Hematopoietic multipotent progenitor cell treated with erythropoietin and hydrocortisone succinate and interleukin-3 and kit ligand, for 6 days (in vitro differentiated cells): ENCODE results near the gene ADK.

Source experiments
- DNase-seq: peaks from one replicate; pipeline ENCODE4 v3.0.0-alpha.2; 2015

ADK gene

GRCh38 chr10:74634995-74635536 lies 484.0 kb downstream of the ADK start:
- no peak for DNase-seq

DNA sequence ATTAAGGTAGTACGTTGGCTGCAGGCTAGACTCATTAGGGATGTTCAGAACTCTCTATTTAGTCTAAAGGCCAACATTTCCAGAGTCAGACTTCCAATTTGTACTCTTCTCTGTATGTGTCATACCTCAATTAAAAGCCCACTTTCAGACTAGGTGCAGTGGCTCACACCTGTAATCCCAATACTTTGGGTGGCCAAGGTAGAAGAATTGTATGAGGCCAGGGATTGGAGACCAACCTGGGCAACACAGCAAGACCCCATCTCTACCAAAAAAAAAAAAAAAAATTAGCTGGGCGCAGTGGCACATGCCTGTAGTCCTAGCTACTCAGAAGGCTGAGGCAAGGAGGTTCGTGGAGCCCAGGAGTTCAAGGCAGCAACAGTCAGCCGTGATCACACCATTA lies 484.6 kb downstream of the ADK start:
- DNase-seq, result no peak

DNA sequence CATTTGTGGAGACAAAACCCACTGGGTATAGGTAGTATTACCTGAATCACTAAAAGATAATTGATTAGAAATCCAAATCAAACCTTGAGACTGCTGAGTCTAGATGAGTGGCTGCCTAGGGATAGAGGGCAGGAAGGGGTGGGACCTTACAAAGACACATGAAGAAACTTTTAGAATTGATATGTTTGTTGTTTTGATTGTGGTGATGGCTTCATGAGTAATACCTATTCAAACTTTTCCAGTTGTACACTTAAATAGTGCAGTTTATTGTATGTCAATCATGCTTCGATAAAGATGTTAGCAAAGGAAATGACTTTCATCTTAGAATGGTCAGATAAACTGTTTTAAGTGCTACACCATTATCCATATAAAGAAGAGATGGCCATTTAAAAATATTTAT lies 486.7 kb downstream of the ADK start:
- DNase-seq, result no peak

DNA sequence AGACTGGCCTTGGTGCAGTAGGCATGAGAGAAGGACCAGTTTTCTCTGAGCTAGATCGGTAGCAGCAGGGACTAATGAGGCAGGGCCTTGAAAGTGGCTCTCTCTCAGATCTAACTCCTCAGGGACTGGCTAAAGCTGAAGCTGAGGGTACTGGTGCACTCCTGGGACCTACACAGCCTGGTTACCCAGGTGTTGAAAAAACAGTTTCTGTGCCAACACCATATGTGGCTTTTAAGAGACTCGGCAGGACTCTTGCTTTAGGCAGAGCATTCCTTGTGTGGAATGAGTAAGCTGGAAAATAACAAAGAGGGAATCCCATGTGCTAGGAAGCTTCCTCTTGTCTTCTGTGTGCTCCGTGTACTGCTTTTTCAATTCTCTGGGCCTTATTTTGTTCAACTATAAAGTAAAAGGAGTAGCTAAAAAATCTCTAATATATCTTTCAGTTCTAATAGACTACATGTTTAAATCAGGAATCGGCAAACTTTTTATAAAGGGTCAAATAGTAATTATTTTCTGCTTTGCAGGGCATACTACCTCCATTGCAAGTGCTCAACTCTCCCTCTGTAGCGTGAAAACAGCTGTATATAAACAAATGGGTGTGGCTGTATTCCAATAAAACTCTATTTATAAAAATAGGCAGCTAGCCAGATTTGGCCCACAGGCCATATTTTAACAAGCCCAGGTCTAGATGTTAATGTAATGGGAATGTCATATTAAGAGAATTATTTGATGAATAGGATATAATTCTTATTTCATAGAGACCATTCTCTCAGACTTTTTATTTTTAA lies 489.3 kb downstream of the ADK start:
- DNase-seq, result peak; percentile 6

DNA sequence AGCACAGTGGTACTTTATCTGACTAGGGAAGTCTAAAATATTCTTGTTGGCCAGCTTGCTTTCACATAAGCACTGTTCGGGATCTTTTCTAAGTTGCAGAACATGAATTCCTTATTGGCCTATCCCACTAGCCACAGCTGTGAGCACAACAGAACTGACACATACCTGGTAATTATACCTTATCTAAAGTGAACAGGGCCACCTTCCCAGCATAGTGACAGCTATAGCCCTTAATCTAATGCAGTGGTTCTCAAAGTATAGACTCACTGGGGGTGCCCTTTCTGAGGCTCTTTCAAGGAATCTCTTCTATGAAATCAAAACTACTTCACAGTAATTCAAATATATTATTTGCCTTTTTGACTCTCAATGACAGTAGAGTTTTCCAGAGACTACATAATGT lies 490.6 kb downstream of the ADK start:
- peak; percentile 9 for DNase-seq

GRCh38 chr10:74642901-74643595 lies 492.0 kb downstream of the ADK start:
- DNase-seq, result no peak

DNA sequence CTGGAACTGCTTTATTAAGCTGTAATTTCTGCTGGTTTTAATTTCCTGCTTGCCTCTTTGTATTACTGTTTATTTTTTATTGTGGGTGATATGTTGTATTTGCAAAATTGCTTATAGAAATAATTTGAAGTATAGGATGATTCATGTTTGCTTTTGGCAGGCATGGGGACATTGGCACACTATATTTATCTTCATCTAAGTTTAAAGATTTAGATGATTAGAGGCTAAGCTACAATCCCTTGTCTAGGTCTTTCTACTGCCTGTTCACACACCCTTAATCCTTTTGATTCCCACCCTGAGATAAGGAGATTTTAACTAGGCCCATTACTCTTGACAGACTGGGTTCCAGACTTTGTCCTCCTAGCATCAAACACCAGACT lies 492.6 kb downstream of the ADK start:
- DNase-seq, result no peak

GRCh38 chr10:74644738-74645137 lies 493.7 kb downstream of the ADK start:
- no peak for DNase-seq

DNA sequence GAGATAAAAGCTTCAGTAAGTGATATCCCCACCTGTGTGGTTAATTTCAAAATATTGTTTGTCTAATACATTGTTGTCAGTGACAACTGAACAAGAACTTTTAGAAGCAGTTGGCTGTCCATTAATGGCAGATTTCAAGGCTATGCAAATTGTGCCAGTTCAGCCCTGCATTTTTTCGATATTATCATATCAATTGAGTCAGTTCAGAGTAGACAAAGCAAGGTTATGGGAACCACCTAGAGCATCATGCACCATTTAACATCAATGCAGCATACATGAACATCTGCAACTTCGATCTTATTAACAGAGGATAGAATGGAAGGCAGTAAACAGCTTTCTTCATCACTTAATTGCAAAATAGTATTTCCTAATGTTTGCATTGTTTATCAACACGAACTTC lies 494.7 kb downstream of the ADK start:
- no peak for DNase-seq

- DNase-seq, result no peak
Observed at GRCh38 chr10:74650613-74651012, 499.6 kb downstream of the ADK start.

DNA sequence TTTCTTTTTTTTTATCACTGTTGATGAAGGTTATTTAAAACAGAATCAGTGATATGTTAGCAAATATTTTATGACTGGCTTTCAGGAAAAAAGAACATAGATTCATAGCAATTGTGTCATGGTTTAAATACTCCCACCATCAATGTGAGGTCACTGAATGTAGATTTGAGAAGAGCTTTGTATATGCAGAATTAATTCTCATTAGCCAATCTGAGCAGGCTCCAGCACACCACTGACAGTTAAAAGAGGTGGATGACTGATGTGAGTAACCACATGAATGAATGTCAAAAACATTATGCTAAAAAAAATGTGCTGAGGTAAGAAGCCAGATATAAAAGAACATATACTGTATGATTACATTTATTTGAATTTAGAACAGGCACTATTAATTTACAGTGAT lies 500.5 kb downstream of the ADK start:
- DNase-seq, result no peak

DNA sequence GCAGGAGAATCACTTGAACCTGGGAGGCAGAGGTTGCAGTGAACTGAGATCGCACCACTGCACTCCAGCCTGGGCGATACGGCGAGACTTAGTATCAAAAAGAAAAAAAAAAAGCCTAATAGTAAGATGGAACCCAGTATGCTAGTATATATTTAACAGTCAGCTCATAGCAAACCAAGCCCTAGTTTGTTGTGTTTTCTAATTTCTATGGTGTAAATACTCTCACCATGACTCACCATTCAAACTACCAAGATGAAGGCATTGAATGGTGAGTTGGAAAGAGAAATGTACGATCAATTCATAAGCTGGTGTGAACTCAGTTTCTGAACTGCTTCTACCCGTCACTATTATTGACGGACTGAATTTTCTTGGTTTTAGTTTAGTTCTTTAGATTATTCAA lies 501.6 kb downstream of the ADK start:
- DNase-seq, result no peak

DNA sequence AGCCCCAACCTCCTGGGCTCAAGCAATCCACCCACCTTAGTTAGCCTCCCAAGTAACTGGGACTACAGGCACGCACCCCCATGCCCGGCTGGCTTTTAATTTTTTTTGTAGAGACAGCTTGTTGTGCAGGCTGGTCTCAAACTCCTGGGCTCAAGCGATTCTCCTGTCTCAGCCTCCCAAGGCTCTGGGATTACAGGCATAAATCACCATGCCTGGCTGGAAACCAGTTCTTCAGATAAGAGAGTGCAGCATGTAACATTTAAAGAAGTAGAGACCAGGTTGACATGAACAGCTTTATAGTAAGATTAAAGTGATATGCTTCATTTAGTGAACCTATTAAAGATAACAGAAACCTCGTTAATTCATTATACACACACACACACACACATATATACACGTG lies 507.5 kb downstream of the ADK start:
- DNase-seq, result no peak

DNA sequence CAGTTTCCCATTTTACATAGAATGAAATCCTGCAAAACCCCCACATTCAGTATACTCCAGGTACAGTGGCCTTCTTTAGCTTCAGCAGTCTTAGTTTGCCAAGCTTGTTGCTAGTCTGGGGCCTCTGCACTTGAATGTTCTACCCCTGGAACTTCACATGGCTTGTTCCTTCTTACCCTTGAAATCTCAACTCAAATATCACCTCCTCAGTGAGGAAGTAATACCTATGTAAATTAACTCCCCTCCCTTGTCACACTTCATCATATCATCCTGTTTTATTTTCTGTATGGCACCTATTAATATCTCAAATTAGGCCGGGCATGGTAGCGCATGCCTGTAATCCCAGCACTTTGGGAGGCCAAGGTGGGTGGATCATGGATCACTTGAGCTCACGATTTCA lies 511.6 kb downstream of the ADK start:
- DNase-seq, result no peak

- DNase-seq, result no peak
Observed at GRCh38 chr10:74669210-74669609, 518.2 kb downstream of the ADK start.

DNA sequence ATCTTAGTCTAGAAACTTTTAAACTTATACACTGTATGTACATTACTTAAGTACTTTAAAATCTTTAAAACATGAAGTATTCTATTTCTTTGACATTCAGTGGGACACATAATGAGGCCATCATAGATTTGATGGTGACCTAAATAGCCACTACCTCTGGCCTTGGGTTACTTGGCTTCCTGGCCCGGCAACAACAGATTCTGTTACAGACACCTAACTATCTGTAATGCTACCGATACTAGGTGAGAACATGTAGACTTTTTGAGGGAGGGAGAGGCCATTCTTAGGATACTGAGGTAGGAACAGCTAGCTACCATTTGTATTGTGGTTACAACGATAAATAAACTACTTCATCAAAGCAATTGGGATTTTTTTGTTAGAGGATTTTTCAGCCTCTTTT lies 520.7 kb downstream of the ADK start:
- DNase-seq, result no peak

GRCh38 chr10:74672430-74673165 lies 521.6 kb downstream of the ADK start:
- no peak for DNase-seq

DNA sequence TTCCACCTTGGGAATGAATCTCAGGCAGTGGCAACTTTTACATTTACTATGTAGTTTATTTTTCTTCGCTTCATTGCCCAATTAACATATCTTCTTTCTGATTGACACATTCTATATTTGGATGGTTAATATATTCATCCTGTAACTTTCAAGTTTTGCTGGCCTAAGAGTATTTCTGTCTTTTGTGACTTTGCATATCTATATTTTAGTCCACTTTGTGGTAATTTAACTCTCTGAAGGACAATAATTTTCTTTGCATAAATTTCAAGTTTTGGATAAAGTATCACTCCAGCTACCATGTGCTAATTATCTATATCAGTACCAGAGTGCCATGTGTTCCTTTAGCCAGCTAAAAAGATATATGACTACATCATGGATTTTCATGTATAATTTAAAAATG lies 523.9 kb downstream of the ADK start:
- DNase-seq, result no peak

DNA sequence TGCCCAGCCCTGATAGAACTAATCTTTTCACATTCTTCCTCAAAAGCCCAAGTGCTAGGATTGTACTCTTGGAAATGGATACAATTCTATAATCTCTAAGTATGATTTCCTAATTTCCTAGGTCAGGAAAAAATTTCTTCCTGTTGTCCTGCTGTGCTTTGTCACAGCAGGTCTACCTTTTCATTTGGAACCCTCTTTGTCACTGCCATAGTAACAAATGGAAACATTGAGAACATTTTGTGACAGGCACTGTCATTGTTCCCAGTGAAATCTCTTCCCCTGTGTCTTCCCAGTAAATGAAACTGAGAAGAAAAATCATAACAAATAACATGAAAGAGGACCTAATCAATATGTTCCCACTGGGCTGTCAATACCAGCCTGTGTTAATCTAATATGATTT lies 524.5 kb downstream of the ADK start:
- no peak for DNase-seq

GRCh38 chr10:74677951-74678350 lies 526.9 kb downstream of the ADK start:
- no peak for DNase-seq

DNA sequence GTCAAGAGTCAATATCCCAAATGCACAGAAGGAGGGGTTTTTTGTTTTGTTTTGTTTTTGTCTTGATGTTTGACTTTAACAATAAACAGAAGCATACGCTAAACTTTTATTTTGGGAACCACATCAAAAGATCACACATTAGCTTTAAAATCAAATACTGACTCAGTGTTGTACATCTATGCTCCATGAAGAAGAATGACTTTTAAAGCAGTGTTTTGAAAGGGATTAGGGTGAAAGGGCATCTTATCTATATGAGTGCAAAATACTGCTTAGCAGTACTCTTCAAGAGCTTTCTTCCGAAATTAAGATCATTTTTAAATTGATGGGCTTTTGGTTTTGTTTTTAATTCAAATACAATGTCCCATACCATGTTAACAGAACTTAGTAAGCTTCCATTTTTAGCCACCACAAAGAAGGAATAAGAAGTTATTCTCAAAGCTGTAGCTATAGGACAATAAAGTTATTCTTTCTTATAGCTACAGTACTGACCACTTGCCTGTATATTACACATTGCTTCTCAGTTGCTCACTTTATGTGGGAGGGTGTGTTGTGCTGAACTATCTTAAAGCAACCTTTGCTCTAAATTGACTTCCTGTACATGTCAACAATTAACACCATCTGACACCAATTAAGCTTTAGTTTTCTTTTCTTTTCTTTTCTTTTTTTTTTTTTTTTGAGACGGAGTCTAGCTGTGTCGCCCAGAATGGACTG lies 531.1 kb downstream of the ADK start:
- no peak for DNase-seq

DNA sequence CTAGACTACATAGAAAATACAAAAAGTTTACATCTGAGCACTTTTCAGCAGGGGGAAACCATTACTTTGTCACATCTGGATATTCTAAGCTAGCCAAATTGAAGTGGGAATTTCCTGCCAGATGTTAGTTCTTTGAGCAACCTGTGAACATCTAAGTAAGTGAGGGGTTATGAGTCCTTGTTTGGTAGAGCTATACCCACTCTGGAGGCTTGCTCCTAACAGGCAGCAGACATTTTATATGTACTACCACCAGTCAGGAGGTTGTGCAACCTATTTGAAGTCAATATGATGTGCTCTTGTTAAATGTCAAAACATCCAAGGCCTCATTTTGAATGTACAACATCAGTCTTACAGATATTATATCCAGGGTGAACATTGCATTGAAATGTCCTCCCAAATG lies 532.0 kb downstream of the ADK start:
- no peak for DNase-seq
